ENCODE measurements around the gene HSPB8. TPM values are rescaled to one million over a fixed set of nuclear protein-coding genes. Genes with fewer than 3 reads are reported as not detected.

Gene HSPB8
- total and polyA plus RNA-seq, 9 donors, result 7.4 to 48.8 (median 18.0) TPM

GRCh38 chr12:119149270-119149669, 29.5 kb upstream of the HSPB8 start:
- Histone ChIP-seq H3K4me1 (ENCODE audit: insufficient read depth) (peaks cover 2% of the 10 kb centered on the region), H3K27ac (no peak overlapping the region), H3K4me3 (no peak overlapping the region), H3K9me3 (no peaks in the 10 kb centered on the region), H3K36me3 (no peaks in the 10 kb centered on the region), H3K27me3 (no peaks in the 10 kb centered on the region)
- WGBS, 3 donors, result 79 to 90% (median 89%) methylated on average over 7 of the region's 7 CpGs
- TF ChIP-seq POLR2A (IDR thresholded peaks at IDR 0.05), result no peak
- TF ChIP-seq EP300 (IDR thresholded peaks at IDR 0.05), result no peak
- TF ChIP-seq CTCF (IDR thresholded peaks at IDR 0.05), result no peak
- intact Hi-C loops (cut with DNase I), result no loop called here
- no peak for DNase-seq

- Histone ChIP-seq H3K4me3 (no peak overlapping the region), H3K27me3 (no peaks in the 10 kb centered on the region), H3K27ac (no peak overlapping the region), H3K9me3 (no peaks in the 10 kb centered on the region), H3K4me1 (ENCODE audit: insufficient read depth) (peaks cover 2% of the 10 kb centered on the region), H3K36me3 (no peaks in the 10 kb centered on the region)
- no peak for TF ChIP-seq POLR2A (IDR thresholded peaks at IDR 0.05)
- TF ChIP-seq EP300 (IDR thresholded peaks at IDR 0.05), result no peak
- no peak for TF ChIP-seq CTCF (IDR thresholded peaks at IDR 0.05)
- intact Hi-C loops (cut with DNase I), result no loop called here
- DNase-seq, result no peak
- 82 to 93% (median 88%) methylated on average over 1 of the region's 1 CpG for WGBS, 3 donors
Measured at GRCh38 chr12:119151445-119152026, 27.2 kb upstream of the HSPB8 start.

- Histone ChIP-seq H3K4me3 (no peak overlapping the region), H3K4me1 (ENCODE audit: insufficient read depth) (peaks cover 2% of the 10 kb centered on the region), H3K27me3 (no peaks in the 10 kb centered on the region), H3K36me3 (no peaks in the 10 kb centered on the region), H3K9me3 (no peaks in the 10 kb centered on the region), H3K27ac (no peak overlapping the region)
- intact Hi-C loops (cut with DNase I), result no loop called here
- DNase-seq, result peak; percentile 44 to 65 (median 49)
- no peak for TF ChIP-seq EP300 (IDR thresholded peaks at IDR 0.05)
- no peak for TF ChIP-seq POLR2A (IDR thresholded peaks at IDR 0.05)
- no peak for TF ChIP-seq CTCF (IDR thresholded peaks at IDR 0.05)
- WGBS, 3 donors, result 30 to 55% (median 44%) methylated on average over 49 of the region's 49 CpGs
Measured at GRCh38 chr12:119153477-119154434, 25.0 kb upstream of the HSPB8 start.

- H3K27ac ChIP-seq, result no peak overlapping the region
- H3K36me3 ChIP-seq, result no peaks in the 10 kb centered on the region
- intact Hi-C loops (cut with DNase I), result no loop called here
- TF ChIP-seq POLR2A (IDR thresholded peaks at IDR 0.05) (no peak), CTCF (IDR thresholded peaks at IDR 0.05) (no peak), EP300 (IDR thresholded peaks at IDR 0.05) (no peak)
- DNase-seq, result no peak
- WGBS, 3 donors, result 67 to 82% (median 73%) methylated on average over 11 of the region's 11 CpGs
- H3K4me3 ChIP-seq, result no peak overlapping the region
- H3K9me3 ChIP-seq, result no peaks in the 10 kb centered on the region
- peaks cover 3% of the 10 kb centered on the region for H3K4me1 ChIP-seq (ENCODE audit: insufficient read depth)
- no peaks in the 10 kb centered on the region for H3K27me3 ChIP-seq
Measured at GRCh38 chr12:119154435-119154818, 24.3 kb upstream of the HSPB8 start.
